IMR-90 (cell line): ENCODE measurements around the gene CRAMP1. TPM values are rescaled to one million over a fixed set of nuclear protein-coding genes. Genes with fewer than 3 reads are reported as not detected.

Source experiments
- ATAC-seq: fragments of 200-7000 bp; cut with Tn5 transposase; 2 replicates; pipeline ENCODE4 v1.9.1; 2020; ENCODE audit warnings: low read depth, mild to moderate bottlenecking, moderate library complexity
- BruUV-seq: library from RNA; stranded (reverse); fragments of 400-500 nt; replicated peaks from 2 replicates; lab custom pipeline; 2021; lab: Mats Ljungman, UMichigan
- CTCF ChIA-PET: fragments of 300-600 bp; formaldehyde crosslinking; extraction: SDS; loops from one replicate; lab custom pipeline; 2021; ENCODE audit warnings: antibody characterized with exemption; lab: Yijun Ruan, JAX
- POLR2A ChIA-PET: fragments of 300-600 bp; sonication (Branson Sonifier 250); formaldehyde crosslinking; loops from one replicate; lab custom pipeline; 2022; ENCODE audit warnings: antibody characterized with exemption; ENCODE audit not compliant: unreplicated experiment; lab: Charles Lee
- DNase-seq: peaks from one replicate; pipeline ENCODE4 v3.0.0; 2013
- H2AFZ ChIP-seq: replicated peaks from 2 replicates; pipeline ENCODE3; 2013; ENCODE audit warnings: low read length, mild to moderate bottlenecking; ENCODE audit not compliant: poor library complexity
- H2AK5ac ChIP-seq: 2 replicates; pipeline ENCODE4 v1.6.1; 2013; ENCODE audit warnings: low read depth, low read length, inconsistent platforms
- H2AK9ac ChIP-seq: replicated peaks from 2 replicates; pipeline ENCODE3; 2013; ENCODE audit warnings: mild to moderate bottlenecking, low read depth, low read length, moderate library complexity; ENCODE audit not compliant: poor library complexity
- H2BK120ac ChIP-seq: 2 replicates; pipeline ENCODE4 v1.6.1; 2013; ENCODE audit warnings: low read depth, low read length, inconsistent platforms
- H2BK15ac ChIP-seq: 3 replicates; pipeline ENCODE4 v1.6.1; 2013; ENCODE audit warnings: low read depth, low read length, inconsistent platforms
- H2BK20ac ChIP-seq: 2 replicates; pipeline ENCODE4 v1.6.1; 2013; ENCODE audit warnings: low read depth, mild to moderate bottlenecking, inconsistent platforms, low read length, moderate library complexity
- H2BK5ac ChIP-seq: 2 replicates; pipeline ENCODE4 v1.6.1; 2013; ENCODE audit warnings: mild to moderate bottlenecking, low read depth, low read length, inconsistent platforms; ENCODE audit not compliant: poor library complexity, severe bottlenecking
- H3K14ac ChIP-seq: replicated peaks from 2 replicates; pipeline ENCODE4 v1.6.1; 2013; ENCODE audit warnings: low read depth, low read length, inconsistent platforms
- H3K18ac ChIP-seq: 2 replicates; pipeline ENCODE4 v1.6.1; 2013; ENCODE audit warnings: low read depth, low read length, control low read depth
- H3K23ac ChIP-seq: 2 replicates; pipeline ENCODE4 v1.6.1; 2013; ENCODE audit warnings: low read depth, low read length, inconsistent platforms
- H3K27ac ChIP-seq: 2 replicates; pipeline ENCODE4 v1.5.1; 2013; ENCODE audit warnings: mild to moderate bottlenecking, control low read depth, low read length; ENCODE audit not compliant: insufficient read depth
- H3K27me3 ChIP-seq: 2 replicates; pipeline ENCODE4 v1.6.1; 2013; ENCODE audit warnings: low read length; ENCODE audit not compliant: control insufficient read depth, insufficient read depth
- H3K36me3 ChIP-seq: 2 replicates; pipeline ENCODE4 v1.6.1; 2013; ENCODE audit warnings: low read length, mixed read lengths; ENCODE audit not compliant: control insufficient read depth, insufficient read depth
- H3K4ac ChIP-seq: 2 replicates; pipeline ENCODE4 v1.6.1; 2013; ENCODE audit warnings: low read depth, low read length, inconsistent platforms
- H3K4me1 ChIP-seq: 2 replicates; pipeline ENCODE4 v1.6.1; 2013; ENCODE audit warnings: low read length, mixed read lengths; ENCODE audit not compliant: control insufficient read depth, insufficient read depth
- H3K4me2 ChIP-seq: 2 replicates; pipeline ENCODE4 v1.6.1; 2013; ENCODE audit warnings: low read depth, mild to moderate bottlenecking, control low read depth, low read length, moderate library complexity
- H3K4me3 ChIP-seq: 2 replicates; pipeline ENCODE4 v1.5.1; 2013; ENCODE audit warnings: low read depth, mild to moderate bottlenecking, control low read depth, low read length, moderate library complexity; ENCODE audit not compliant: insufficient read depth
- H3K56ac ChIP-seq: 2 replicates; pipeline ENCODE4 v1.6.1; 2013; ENCODE audit warnings: low read length, inconsistent platforms; ENCODE audit not compliant: insufficient read depth; ENCODE audit errors: extremely low read depth
- H3K79me1 ChIP-seq, 2 experiments: 2 replicates each; pipeline ENCODE4 v1.6.1; 2013; ENCODE audit warnings: low read length in 2 of 2, inconsistent platforms in 1 of 2, low read depth in 1 of 2
- H3K9ac ChIP-seq: 2 replicates; pipeline ENCODE4 v1.6.1; 2013; ENCODE audit warnings: low read depth, low read length, control low read depth
- H3K9me1 ChIP-seq: 2 replicates; pipeline ENCODE4 v1.6.1; 2013; ENCODE audit warnings: low read length, inconsistent platforms; ENCODE audit not compliant: insufficient read depth
- H3K9me3 ChIP-seq: 2 replicates; pipeline ENCODE4 v1.6.1; 2013; ENCODE audit warnings: low read length; ENCODE audit not compliant: control insufficient read depth, insufficient read depth
- H4K20me1 ChIP-seq: 2 replicates; pipeline ENCODE4 v1.6.1; 2013; ENCODE audit warnings: low read length, inconsistent platforms; ENCODE audit not compliant: insufficient read depth
- H4K5ac ChIP-seq: 2 replicates; pipeline ENCODE4 v1.6.1; 2013; ENCODE audit warnings: mild to moderate bottlenecking, low read depth, low read length, control low read depth
- H4K8ac ChIP-seq, 2 experiments: 2 replicates each; pipeline ENCODE4 v1.6.1; 2013; ENCODE audit warnings: low read depth in 2 of 2, low read length in 2 of 2, control low read depth in 1 of 2, inconsistent platforms in 1 of 2
- H4K91ac ChIP-seq: 2 replicates; pipeline ENCODE4 v1.6.1; 2013; ENCODE audit warnings: low read depth, low read length, inconsistent platforms; ENCODE audit not compliant: insufficient read depth
- BHLHE40 ChIP-seq: fragments of 150-350 bp; IDR thresholded peaks from 2 replicates; pipeline ENCODE4 v1.6.1; 2016; ENCODE audit warnings: mild to moderate bottlenecking, low read depth, low read length
- CEBPB ChIP-seq: IDR thresholded peaks from 2 replicates; pipeline ENCODE4 v1.6.1; 2012; ENCODE audit warnings: low read depth, low read length, improper control_type of control experiment
- CHD1 ChIP-seq: IDR thresholded peaks from 2 replicates; pipeline ENCODE4 v1.6.1; 2012; ENCODE audit warnings: low read depth, low read length, improper control_type of control experiment
- FOS ChIP-seq: fragments of 150-350 bp; IDR thresholded peaks from 2 replicates; pipeline ENCODE4 v1.6.1; 2016; ENCODE audit warnings: low read depth, low read length
- MAFK ChIP-seq: IDR thresholded peaks from 2 replicates; pipeline ENCODE4 v1.6.1; 2012; ENCODE audit warnings: low read depth, low read length, improper control_type of control experiment
- MAZ ChIP-seq: IDR thresholded peaks from 2 replicates; pipeline ENCODE4 v1.6.1; 2012; ENCODE audit warnings: low read depth, mild to moderate bottlenecking, low read length, improper control_type of control experiment, moderate library complexity, borderline replicate concordance
- MXI1 ChIP-seq: IDR thresholded peaks from 2 replicates; pipeline ENCODE4 v1.6.1; 2012; ENCODE audit warnings: low read depth, mild to moderate bottlenecking, low read length, moderate library complexity, borderline replicate concordance
- NFE2L2 ChIP-seq: fragments of 150-350 bp; IDR thresholded peaks from 2 replicates; pipeline ENCODE4 v1.6.1; 2016; ENCODE audit warnings: low read depth, mild to moderate bottlenecking, low read length
- POLR2A ChIP-seq: IDR thresholded peaks from 2 replicates; pipeline ENCODE4 v1.6.1; 2012; ENCODE audit warnings: mild to moderate bottlenecking, low read depth, low read length
- RAD21 ChIP-seq: IDR thresholded peaks from 2 replicates; pipeline ENCODE4 v1.6.1; 2012; ENCODE audit warnings: low read length, improper control_type of control experiment
- RCOR1 ChIP-seq: IDR thresholded peaks from 2 replicates; pipeline ENCODE4 v1.6.1; 2012; ENCODE audit warnings: mild to moderate bottlenecking, low read length, improper control_type of control experiment; ENCODE audit not compliant: insufficient replicate concordance
- WGBS, 2 experiments: methylation state at CpG; one replicate each; pipeline versions ENCODE4 v1.1.5 to v1.1.7; 2013; ENCODE audit warnings: missing lambda C conversion rate in 2 of 2; ENCODE audit not compliant: insufficient read length in 1 of 2; ENCODE audit errors: extremely low coverage in 2 of 2; 5-methylcytosine and 5-hydroxymethylcytosine counted together
- dilution Hi-C: fragments of 300-500 bp; cut with HindIII; formaldehyde crosslinking; loops from one replicate; pipeline ENCODE4 v1.14.3; 2018; ENCODE audit warnings: low sequenced_read_pairs; ENCODE audit not compliant: unreplicated experiment
- in situ Hi-C: fragments of 300-500 bp; cut with MboI; formaldehyde crosslinking; loops from 3 replicates; pipeline ENCODE4 v1.14.3; 2019; ENCODE audit warnings: low sequenced_read_pairs, inconsistent platforms, mixed read lengths
- intact Hi-C: fragments of 100-400 bp; cut with micrococcal nuclease; formaldehyde crosslinking; loops from 2 replicates; pipeline ENCODE4 v1.10.0; 2022
- polyA plus RNA-seq, 3 experiments: library from polyadenylated mRNA; depleted of rRNA; stranded (reverse); fragments of >200 nt; gene quantifications; 2 replicates each; pipeline ENCODE4 v1.2.3, GENCODE V29; 2012; ENCODE audit warnings: low replicate concordance in 1 of 3
- total RNA-seq: library from RNA; depleted of rRNA; stranded (reverse); fragments of >200 nt; gene quantifications from 2 replicates; pipeline ENCODE4 v1.2.3, GENCODE V29; 2012
- TF ChIP-seq, protein P1 (sequence below): conservative IDR thresholded peaks from 2 replicates; pipeline ENCODE4 v1.5.1; 2012; ENCODE audit warnings: mild to moderate bottlenecking, low read depth, low read length, improper control_type of control experiment
- TF ChIP-seq, protein P2 (sequence below): fragments of 150-350 bp; IDR thresholded peaks from 2 replicates; pipeline ENCODE4 v1.6.1; 2016; ENCODE audit warnings: low read depth, mild to moderate bottlenecking, low read length, moderate library complexity, borderline replicate concordance

CRAMP1 gene
- total and polyA plus RNA-seq, 2 of the 4 experiments (the other 2 are of a cell fraction) = 3.2 to 12.0 TPM

DNA sequence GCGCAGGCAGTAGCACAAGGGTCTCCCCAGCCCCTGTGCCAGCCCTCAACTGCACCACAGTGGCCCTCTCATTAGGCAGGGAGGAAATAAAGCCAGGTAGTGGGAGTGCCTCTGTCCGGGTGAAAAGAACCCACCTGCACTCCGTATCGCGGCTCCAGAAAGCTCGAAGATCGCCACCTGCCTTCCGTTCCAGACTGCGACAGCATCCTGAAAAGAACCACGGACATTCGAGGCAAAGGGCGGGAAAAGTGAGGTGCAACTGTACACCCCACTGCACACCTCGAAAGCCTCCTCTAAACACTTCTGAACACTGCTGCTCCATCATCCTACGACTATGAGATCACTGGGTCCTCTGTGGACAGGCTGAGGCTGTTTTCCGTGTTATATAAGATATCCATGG lies 29.0 kb upstream of the CRAMP1 start:
- H2AFZ ChIP-seq = no peak overlapping the region
- no CpG with 5 or more reads among the region's 15 CpGs for WGBS, 2 experiments
- no peaks in the 10 kb centered on the region for H3K9me1 ChIP-seq
- no peaks in the 10 kb centered on the region; the same call in 1 of the 2 replicates for H3K4me1 ChIP-seq
- no peak overlapping the region for H2BK20ac ChIP-seq
- no TSS peak for BruUV-seq
- no peak overlapping the region for H2AK9ac ChIP-seq
- H3K4me2 ChIP-seq = no peak overlapping the region
- intact Hi-C loops = no loop called here
- in situ Hi-C loops = no loop called here
- no peak overlapping the region for H4K5ac ChIP-seq
- no peak overlapping the region for H2BK15ac ChIP-seq
- CTCF ChIA-PET = no interaction called here
- no peak overlapping the region for H2BK5ac ChIP-seq
- H2AK5ac ChIP-seq = no peak overlapping the region
- H2BK120ac ChIP-seq = no peak overlapping the region
- peaks cover 39% of the 10 kb centered on the region for H3K36me3 ChIP-seq
- H3K18ac ChIP-seq = no peak overlapping the region
- H3K56ac ChIP-seq = no peak overlapping the region
- TF ChIP-seq CHD1 (no peak), NFE2L2 (no peak), RCOR1 (no peak), POLR2A (no peak), MAZ (no peak), MAFK (no peak), BHLHE40 (no peak), MXI1 (no peak), FOS (no peak), CEBPB (no peak), RAD21 (no peak)
- TF ChIP-seq, protein P1, sequence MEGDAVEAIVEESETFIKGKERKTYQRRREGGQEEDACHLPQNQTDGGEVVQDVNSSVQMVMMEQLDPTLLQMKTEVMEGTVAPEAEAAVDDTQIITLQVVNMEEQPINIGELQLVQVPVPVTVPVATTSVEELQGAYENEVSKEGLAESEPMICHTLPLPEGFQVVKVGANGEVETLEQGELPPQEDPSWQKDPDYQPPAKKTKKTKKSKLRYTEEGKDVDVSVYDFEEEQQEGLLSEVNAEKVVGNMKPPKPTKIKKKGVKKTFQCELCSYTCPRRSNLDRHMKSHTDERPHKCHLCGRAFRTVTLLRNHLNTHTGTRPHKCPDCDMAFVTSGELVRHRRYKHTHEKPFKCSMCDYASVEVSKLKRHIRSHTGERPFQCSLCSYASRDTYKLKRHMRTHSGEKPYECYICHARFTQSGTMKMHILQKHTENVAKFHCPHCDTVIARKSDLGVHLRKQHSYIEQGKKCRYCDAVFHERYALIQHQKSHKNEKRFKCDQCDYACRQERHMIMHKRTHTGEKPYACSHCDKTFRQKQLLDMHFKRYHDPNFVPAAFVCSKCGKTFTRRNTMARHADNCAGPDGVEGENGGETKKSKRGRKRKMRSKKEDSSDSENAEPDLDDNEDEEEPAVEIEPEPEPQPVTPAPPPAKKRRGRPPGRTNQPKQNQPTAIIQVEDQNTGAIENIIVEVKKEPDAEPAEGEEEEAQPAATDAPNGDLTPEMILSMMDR = no peak
- TF ChIP-seq, protein P2, sequence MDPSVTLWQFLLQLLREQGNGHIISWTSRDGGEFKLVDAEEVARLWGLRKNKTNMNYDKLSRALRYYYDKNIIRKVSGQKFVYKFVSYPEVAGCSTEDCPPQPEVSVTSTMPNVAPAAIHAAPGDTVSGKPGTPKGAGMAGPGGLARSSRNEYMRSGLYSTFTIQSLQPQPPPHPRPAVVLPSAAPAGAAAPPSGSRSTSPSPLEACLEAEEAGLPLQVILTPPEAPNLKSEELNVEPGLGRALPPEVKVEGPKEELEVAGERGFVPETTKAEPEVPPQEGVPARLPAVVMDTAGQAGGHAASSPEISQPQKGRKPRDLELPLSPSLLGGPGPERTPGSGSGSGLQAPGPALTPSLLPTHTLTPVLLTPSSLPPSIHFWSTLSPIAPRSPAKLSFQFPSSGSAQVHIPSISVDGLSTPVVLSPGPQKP = no peak
- H4K8ac ChIP-seq = no peak overlapping the region
- dilution Hi-C loops = no loop called here
- no peak overlapping the region for H3K27ac ChIP-seq
- H3K79me1 ChIP-seq = no peaks in the 10 kb centered on the region
- H4K91ac ChIP-seq = no peak overlapping the region
- POLR2A ChIA-PET = no interaction called here
- no peak overlapping the region for H3K9ac ChIP-seq
- H3K4ac ChIP-seq = no peak overlapping the region
- H3K14ac ChIP-seq = no peak overlapping the region
- ATAC-seq (no peak), DNase-seq (no peak)
- no peak overlapping the region for H3K4me3 ChIP-seq
- no peak overlapping the region for H3K23ac ChIP-seq
- no peaks in the 10 kb centered on the region for H4K20me1 ChIP-seq
- no peaks in the 10 kb centered on the region for H3K27me3 ChIP-seq
- H3K9me3 ChIP-seq = no peaks in the 10 kb centered on the region
